ENCODE results near the gene THY1.

THY1 gene

DNA sequence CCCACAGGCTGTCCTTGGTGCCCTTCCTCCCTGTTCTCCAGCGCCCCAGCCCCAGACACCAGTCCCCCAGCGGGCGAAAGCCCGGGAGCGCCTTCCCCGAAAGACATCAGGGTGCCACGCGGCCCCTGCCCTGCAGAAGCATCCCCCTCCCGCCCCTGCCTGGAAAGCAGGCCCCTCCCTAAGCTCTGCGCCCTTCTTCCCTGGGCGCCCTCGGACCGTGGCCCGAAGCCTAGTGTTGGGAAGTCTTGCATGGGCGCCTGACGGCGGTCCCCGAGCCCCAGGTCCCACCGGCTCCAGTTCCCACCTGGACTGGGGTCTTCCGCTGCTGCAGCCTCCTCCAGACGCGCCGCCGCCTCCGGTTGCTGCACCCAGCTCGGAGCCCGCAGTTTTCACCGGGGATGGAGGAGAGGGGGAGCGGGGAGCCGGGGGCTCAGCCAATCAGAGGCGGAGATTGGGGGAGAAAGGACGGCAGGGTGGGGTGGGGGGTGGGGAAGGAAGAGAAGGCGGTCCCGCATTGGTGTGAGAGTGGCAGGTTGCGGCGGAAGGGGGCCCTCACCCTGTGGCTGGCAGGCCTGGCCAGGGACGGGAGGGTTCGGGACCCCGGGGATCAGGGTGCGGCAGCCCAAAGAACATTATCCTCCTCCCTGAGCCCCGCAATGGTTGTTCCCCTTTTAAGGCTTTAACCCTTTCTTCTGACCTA lies at the start of gene THY1:
Gene THY1, minus strand, starts transcription at position 364 of the 700 bp plus-strand sequence. CDS start 2,267 bp downstream, outside the sequence.
- peaks cover 25% of the 10 kb centered on the region for H3K4me1 ChIP-seq (ENCODE audit: control insufficient read depth, insufficient read depth, low read length)
- H3K27me3 ChIP-seq (ENCODE audit: control insufficient read depth in 1 of 2, insufficient read depth in 2 of 2, low read length in 2 of 2), result peaks cover 16 to 30% of the 10 kb centered on the region in 2 donors
- H3K9ac ChIP-seq (ENCODE audit: low read length in 2 of 2), result peak within 1 kb of the TSS in 1 of 2 donors; percentile 40
- no peak within 1 kb of the TSS for H3K27ac ChIP-seq (ENCODE audit: low read length)
- peak within 1 kb of the TSS; percentile 70 to 74 for H3K4me3 ChIP-seq (ENCODE audit: low read length in 2 of 2)
- no peaks in the 10 kb centered on the region for H3K36me3 ChIP-seq (ENCODE audit: control insufficient read depth in 2 of 2, insufficient read depth in 2 of 2, low read length in 2 of 2)
- no peaks in the 10 kb centered on the region for H3K9me3 ChIP-seq (ENCODE audit: control insufficient read depth in 2 of 2, low read length in 2 of 2)

DNA sequence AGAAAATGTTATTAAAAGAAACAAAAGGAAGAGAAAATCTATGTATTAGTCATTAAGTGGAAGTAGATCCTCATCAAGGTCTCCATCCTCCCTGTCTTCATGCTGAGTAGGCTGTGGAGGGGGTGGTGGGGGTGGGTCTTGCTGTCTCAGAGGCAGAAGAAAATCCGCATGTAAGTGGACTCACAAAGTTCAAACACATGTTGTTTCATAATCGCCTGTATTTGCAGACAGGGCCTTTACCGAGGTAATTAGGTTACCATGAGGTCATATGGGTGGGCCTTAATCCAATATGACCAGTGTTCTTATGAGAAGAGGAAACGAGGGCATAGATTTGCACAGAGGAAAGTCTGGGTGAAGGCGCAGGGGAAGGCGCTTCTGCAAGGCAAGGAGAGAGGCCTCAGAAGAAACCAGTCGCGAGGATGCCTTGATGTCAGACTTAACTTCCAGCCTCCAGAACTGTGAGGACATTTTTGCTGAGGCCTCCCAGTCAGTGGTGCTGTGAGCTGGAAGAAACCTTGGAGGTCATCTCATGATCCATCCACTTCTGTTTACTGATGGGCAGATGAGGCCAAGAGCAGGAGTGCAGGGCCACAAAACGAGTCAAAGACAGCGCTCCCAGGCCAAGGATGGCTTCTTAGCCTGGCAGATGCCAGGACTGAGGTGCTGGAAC lies 49.3 kb upstream of the THY1 start:
- H3K27me3 ChIP-seq (ENCODE audit: control insufficient read depth in 1 of 2, insufficient read depth in 2 of 2, low read length in 2 of 2), result no peaks in the 10 kb centered on the region
- no peak overlapping the region for H3K4me3 ChIP-seq (ENCODE audit: low read length in 2 of 2)
- no peak overlapping the region for H3K27ac ChIP-seq (ENCODE audit: low read length)
- no peak overlapping the region for H3K9ac ChIP-seq (ENCODE audit: low read length in 2 of 2)
- no peaks in the 10 kb centered on the region for H3K36me3 ChIP-seq (ENCODE audit: control insufficient read depth in 2 of 2, insufficient read depth in 2 of 2, low read length in 2 of 2)
- H3K4me1 ChIP-seq (ENCODE audit: control insufficient read depth, insufficient read depth, low read length), result peaks cover 18% of the 10 kb centered on the region
- H3K9me3 ChIP-seq (ENCODE audit: control insufficient read depth in 2 of 2, low read length in 2 of 2), result no peaks in the 10 kb centered on the region

DNA sequence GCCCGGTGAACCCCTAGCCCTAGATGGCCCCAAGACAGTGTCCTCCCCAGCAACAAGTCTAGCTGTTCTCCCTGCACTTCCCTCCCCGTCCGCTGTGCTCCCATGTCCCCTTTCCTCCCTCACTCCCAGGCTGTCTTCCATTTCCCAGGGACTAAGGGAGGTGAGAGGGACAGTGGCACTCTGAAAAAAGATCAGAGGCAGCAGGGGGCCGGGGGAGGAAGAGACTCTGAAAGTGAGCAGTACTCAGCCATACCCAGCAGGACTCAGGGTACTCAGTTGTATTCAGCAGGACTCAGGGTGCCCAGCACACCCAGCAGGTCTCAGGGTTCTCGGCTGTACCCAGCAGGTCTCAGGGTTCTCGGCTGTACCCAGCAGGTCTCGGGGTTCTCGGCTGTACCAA lies 48.4 kb upstream of the THY1 start:
- Histone ChIP-seq H3K9ac (ENCODE audit: low read length in 2 of 2) (no peak overlapping the region), H3K27ac (ENCODE audit: low read length) (no peak overlapping the region), H3K4me1 (ENCODE audit: control insufficient read depth, insufficient read depth, low read length) (peaks cover 18% of the 10 kb centered on the region)

DNA sequence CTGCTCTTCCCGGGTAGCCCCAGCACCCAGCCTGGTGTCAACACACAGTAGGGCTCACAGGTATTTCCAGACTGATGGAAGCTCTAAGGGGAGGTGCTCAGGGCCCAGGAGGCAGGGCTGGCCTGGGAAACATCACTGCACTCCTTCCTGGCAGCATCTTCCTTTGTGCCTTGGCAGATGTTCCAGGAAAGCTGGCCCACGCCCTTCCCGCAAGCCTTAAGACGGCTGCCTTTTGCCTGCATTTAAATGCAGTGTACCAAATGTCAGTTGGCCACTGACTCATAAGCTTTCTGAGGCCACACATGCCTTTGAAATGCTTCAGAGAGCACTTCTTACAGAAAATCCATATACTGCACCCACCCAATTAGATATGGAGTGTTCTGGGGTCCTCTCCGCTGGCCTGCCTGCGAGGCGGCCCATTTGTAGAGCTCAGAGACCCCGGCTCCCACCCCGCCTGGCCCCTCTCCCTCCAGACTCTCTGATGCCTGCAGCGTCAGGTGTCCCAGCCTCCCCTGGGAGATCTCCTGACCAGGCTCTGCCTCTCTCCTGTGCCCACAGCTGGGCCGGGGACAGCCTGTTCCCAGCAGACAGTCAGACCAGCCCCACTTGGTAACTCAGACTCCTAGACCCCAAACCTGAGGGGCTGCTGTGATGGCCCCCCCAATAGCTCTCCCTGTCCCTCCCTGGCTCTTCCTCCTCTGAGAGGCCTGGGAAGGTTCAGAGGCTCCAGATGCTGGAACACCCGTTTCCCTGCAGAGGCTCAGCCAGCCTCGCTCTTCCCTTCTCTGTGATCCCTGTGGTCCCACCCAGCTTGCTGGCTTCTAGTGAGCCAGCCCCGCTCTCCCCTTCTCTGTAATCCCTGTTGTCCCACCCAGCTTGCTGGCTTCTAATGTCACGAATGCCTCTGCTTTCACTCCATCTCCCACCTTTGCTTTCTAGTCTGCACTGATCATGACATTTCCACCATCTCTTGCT lies 47.6 kb upstream of the THY1 start:
- Histone ChIP-seq H3K9ac (ENCODE audit: low read length in 2 of 2) (peak overlapping the region in 1 of 2 donors; percentile 23), H3K9me3 (ENCODE audit: control insufficient read depth in 2 of 2, low read length in 2 of 2) (no peaks in the 10 kb centered on the region), H3K27ac (ENCODE audit: low read length) (no peak overlapping the region), H3K4me3 (ENCODE audit: low read length in 2 of 2) (no peak overlapping the region), H3K36me3 (ENCODE audit: control insufficient read depth in 2 of 2, insufficient read depth in 2 of 2, low read length in 2 of 2) (no peaks in the 10 kb centered on the region), H3K4me1 (ENCODE audit: control insufficient read depth, insufficient read depth, low read length) (peaks cover 18% of the 10 kb centered on the region), H3K27me3 (ENCODE audit: control insufficient read depth in 1 of 2, insufficient read depth in 2 of 2, low read length in 2 of 2) (no peaks in the 10 kb centered on the region)

More for the DNA sequence above, 48.4 kb upstream of the THY1 start:
- Histone ChIP-seq H3K36me3 (ENCODE audit: control insufficient read depth in 2 of 2, insufficient read depth in 2 of 2, low read length in 2 of 2) (no peaks in the 10 kb centered on the region), H3K27me3 (ENCODE audit: control insufficient read depth in 1 of 2, insufficient read depth in 2 of 2, low read length in 2 of 2) (no peaks in the 10 kb centered on the region), H3K9me3 (ENCODE audit: control insufficient read depth in 2 of 2, low read length in 2 of 2) (no peaks in the 10 kb centered on the region), H3K4me3 (ENCODE audit: low read length in 2 of 2) (no peak overlapping the region)

DNA sequence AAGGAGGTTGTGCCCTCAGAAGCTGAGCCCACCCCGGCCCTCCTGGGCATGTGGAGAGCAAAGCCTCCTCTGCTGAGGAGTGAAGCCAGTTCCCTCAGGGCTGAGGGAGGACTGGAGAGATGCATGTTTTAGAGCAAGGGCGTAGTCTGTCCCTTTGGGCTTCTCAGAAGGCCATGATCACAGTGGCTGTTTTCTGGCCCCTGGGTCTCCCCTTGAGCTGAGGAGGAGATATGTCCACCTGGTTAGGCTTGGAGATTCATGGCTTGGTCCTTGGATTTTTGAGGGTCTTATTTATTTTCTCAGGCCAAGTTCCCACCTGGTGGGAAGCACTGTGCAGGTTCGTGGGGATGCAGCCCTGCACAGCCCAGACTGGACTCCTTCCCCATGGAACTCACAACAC lies 46.5 kb upstream of the THY1 start:
- Histone ChIP-seq H3K4me1 (ENCODE audit: control insufficient read depth, insufficient read depth, low read length) (peaks cover 13% of the 10 kb centered on the region), H3K4me3 (ENCODE audit: low read length in 2 of 2) (no peak overlapping the region), H3K9me3 (ENCODE audit: control insufficient read depth in 2 of 2, low read length in 2 of 2) (no peaks in the 10 kb centered on the region), H3K27ac (ENCODE audit: low read length) (no peak overlapping the region), H3K36me3 (ENCODE audit: control insufficient read depth in 2 of 2, insufficient read depth in 2 of 2, low read length in 2 of 2) (no peaks in the 10 kb centered on the region), H3K27me3 (ENCODE audit: control insufficient read depth in 1 of 2, insufficient read depth in 2 of 2, low read length in 2 of 2) (no peaks in the 10 kb centered on the region), H3K9ac (ENCODE audit: low read length in 2 of 2) (no peak overlapping the region)

DNA sequence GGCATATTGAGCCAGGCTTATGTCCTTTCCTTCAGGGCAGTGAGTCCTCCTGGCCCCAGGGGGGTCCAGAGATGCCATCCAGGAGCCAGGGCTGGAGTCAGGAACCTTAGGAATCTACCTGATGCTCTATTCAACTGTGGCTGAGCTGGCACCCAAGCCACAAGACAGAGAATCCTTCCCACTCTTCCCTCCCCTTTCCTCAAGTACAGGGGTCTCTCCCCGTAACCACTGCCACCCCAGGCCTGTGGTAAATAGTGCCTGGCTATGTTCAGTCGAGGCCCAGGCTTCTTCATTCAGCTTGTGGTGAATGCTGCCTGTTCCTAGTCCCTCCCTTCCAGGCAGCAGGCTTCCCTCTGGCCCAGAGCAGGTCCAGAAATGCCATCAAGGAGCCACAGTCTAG lies 45.5 kb upstream of the THY1 start:
- no peak overlapping the region for H3K4me3 ChIP-seq (ENCODE audit: low read length in 2 of 2)
- H3K27ac ChIP-seq (ENCODE audit: low read length), result no peak overlapping the region
- no peaks in the 10 kb centered on the region for H3K9me3 ChIP-seq (ENCODE audit: control insufficient read depth in 2 of 2, low read length in 2 of 2)
- no peak overlapping the region for H3K9ac ChIP-seq (ENCODE audit: low read length in 2 of 2)
- no peaks in the 10 kb centered on the region for H3K36me3 ChIP-seq (ENCODE audit: control insufficient read depth in 2 of 2, insufficient read depth in 2 of 2, low read length in 2 of 2)
- peaks cover 7% of the 10 kb centered on the region for H3K4me1 ChIP-seq (ENCODE audit: control insufficient read depth, insufficient read depth, low read length)
- no peaks in the 10 kb centered on the region for H3K27me3 ChIP-seq (ENCODE audit: control insufficient read depth in 1 of 2, insufficient read depth in 2 of 2, low read length in 2 of 2)

DNA sequence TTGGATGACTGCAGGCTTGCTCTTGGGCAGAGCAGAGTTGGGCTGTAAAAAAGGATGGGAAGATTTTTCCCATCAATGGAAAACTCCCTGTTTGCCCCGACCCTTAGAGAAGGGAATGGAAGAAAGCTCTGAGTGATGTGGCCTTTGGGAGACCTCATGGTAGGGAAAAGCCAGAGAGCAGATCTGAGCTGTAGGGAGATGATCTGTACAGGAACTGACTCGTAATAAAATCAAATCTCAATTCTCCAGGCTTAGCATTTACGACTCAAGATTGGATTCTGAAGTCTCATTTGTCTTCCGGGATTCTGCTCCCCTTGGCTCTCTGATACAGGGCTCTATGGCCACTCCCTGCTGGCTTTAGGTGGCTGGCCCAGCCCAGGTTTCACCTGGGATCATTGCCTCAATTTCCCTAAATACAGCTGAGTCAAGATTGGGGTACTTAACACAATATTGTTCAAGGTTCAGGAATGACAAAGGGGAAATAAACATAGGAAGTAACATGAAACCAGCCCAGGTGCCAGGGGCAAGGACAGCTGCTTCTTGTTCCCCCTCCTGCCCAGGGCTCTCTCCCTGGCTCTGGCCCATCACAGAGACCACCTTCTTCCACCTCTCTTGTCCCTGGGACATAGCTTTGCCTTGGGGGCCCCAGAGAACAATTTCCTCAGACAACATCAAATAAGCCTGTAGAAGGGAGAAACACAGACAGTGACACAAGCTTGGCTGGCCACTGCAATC lies 38.4 kb upstream of the THY1 start:
- Histone ChIP-seq H3K27me3 (ENCODE audit: control insufficient read depth in 1 of 2, insufficient read depth in 2 of 2, low read length in 2 of 2) (no peaks in the 10 kb centered on the region), H3K27ac (ENCODE audit: low read length) (no peak overlapping the region), H3K36me3 (ENCODE audit: control insufficient read depth in 2 of 2, insufficient read depth in 2 of 2, low read length in 2 of 2) (no peaks in the 10 kb centered on the region), H3K4me1 (ENCODE audit: control insufficient read depth, insufficient read depth, low read length) (peaks cover 5% of the 10 kb centered on the region), H3K9me3 (ENCODE audit: control insufficient read depth in 2 of 2, low read length in 2 of 2) (no peaks in the 10 kb centered on the region), H3K4me3 (ENCODE audit: low read length in 2 of 2) (no peak overlapping the region), H3K9ac (ENCODE audit: low read length in 2 of 2) (no peak overlapping the region)

DNA sequence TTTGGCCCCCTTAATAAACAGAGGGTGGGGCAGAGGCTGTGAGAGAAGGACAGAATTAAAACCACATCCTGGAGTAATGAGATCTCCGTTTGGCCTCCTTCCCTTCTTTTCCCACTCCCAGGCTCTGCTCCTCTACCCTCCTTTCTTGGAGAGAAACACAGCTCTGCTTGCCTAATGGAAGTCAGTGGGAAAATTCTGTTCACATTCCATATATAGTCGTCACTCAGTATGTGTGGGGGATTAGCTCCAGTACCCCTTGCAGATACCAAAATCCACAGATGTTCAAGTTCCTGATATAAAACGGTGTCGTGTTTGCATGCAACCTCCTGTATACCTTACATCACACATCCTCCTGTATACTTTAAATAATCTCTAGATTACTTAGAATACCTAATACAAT lies 37.6 kb upstream of the THY1 start:
- Histone ChIP-seq H3K4me1 (ENCODE audit: control insufficient read depth, insufficient read depth, low read length) (peaks cover 5% of the 10 kb centered on the region), H3K4me3 (ENCODE audit: low read length in 2 of 2) (no peak overlapping the region), H3K9me3 (ENCODE audit: control insufficient read depth in 2 of 2, low read length in 2 of 2) (no peaks in the 10 kb centered on the region), H3K27me3 (ENCODE audit: control insufficient read depth in 1 of 2, insufficient read depth in 2 of 2, low read length in 2 of 2) (no peaks in the 10 kb centered on the region), H3K36me3 (ENCODE audit: control insufficient read depth in 2 of 2, insufficient read depth in 2 of 2, low read length in 2 of 2) (no peaks in the 10 kb centered on the region), H3K27ac (ENCODE audit: low read length) (no peak overlapping the region), H3K9ac (ENCODE audit: low read length in 2 of 2) (no peak overlapping the region)

DNA sequence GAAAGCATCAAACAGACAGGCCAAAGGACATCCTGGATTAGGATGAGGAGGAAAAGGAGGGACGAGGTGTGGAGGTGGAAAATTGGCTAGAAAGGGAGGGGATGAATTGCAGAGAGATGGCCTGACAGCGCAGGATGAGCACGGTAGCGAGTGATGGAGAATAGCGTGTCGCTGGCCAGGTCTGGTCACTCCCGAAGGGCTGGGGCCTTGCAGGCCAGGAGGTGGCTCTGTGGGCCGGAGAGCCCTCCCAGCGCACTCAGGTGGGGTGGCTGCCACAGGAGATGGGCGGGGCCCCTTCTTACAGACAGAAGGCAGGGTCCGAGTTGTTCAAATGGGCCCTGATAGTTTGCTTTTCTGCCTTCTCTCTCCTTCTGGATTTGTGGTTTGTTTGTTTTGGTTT lies 37.1 kb upstream of the THY1 start:
- H3K4me3 ChIP-seq (ENCODE audit: low read length in 2 of 2), result no peak overlapping the region
- H3K9me3 ChIP-seq (ENCODE audit: control insufficient read depth in 2 of 2, low read length in 2 of 2), result no peaks in the 10 kb centered on the region
- no peak overlapping the region for H3K27ac ChIP-seq (ENCODE audit: low read length)
- H3K27me3 ChIP-seq (ENCODE audit: control insufficient read depth in 1 of 2, insufficient read depth in 2 of 2, low read length in 2 of 2), result no peaks in the 10 kb centered on the region
- H3K9ac ChIP-seq (ENCODE audit: low read length in 2 of 2), result no peak overlapping the region
- peaks cover 5% of the 10 kb centered on the region for H3K4me1 ChIP-seq (ENCODE audit: control insufficient read depth, insufficient read depth, low read length)
- no peaks in the 10 kb centered on the region for H3K36me3 ChIP-seq (ENCODE audit: control insufficient read depth in 2 of 2, insufficient read depth in 2 of 2, low read length in 2 of 2)

DNA sequence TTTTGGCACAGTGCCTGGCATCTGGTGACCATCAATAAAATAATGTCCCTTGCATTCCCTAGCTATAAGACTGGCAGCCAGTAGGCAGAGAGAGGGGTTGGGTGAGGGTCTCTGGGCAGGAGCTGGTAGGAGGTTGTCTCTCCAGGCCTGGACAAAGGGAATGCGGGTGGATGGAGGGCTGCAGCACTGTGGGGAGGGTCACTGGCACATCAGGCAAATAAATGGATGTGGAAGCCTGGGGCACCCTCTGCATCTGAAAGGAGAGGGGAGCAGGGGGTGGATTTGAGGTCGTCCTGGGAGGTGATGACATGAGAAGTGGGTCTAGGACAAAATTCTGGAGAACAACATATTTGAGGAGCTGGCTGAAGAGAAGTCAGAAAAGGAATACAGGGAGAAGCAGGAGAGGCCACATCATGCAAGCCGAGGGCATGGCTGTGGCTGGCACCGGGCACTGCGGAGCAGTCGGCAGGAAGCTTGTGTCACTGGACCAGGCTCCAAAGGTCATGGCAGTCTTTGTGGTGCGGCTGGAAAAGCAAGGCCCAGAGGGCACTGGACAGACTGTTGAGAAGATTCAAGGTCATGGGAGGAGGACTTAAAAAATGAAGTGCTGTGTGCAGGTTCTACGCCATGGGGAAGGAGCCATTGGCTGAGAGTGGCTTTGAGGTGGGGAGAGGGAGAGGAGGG lies 36.5 kb upstream of the THY1 start:
- Histone ChIP-seq H3K9ac (ENCODE audit: low read length in 2 of 2) (no peak overlapping the region), H3K4me3 (ENCODE audit: low read length in 2 of 2) (no peak overlapping the region), H3K9me3 (ENCODE audit: control insufficient read depth in 2 of 2, low read length in 2 of 2) (no peaks in the 10 kb centered on the region), H3K27ac (ENCODE audit: low read length) (no peak overlapping the region), H3K4me1 (ENCODE audit: control insufficient read depth, insufficient read depth, low read length) (peaks cover 5% of the 10 kb centered on the region), H3K27me3 (ENCODE audit: control insufficient read depth in 1 of 2, insufficient read depth in 2 of 2, low read length in 2 of 2) (no peaks in the 10 kb centered on the region), H3K36me3 (ENCODE audit: control insufficient read depth in 2 of 2, insufficient read depth in 2 of 2, low read length in 2 of 2) (no peaks in the 10 kb centered on the region)

Data from stomach smooth muscle (tissue), 2 donors.